GM12864 (cell line): ENCODE data around the gene KCTD18.

Experiments
- DNase-seq: peaks from one replicate; pipeline ENCODE4 v3.0.0-alpha.2; 2011; ENCODE audit warnings: low read depth
- H3K4me3 ChIP-seq: 2 replicates; pipeline ENCODE4 v1.5.1; 2011; ENCODE audit warnings: mild to moderate bottlenecking, low read depth, low read length, control low read depth
- CTCF ChIP-seq: IDR thresholded peaks from 2 replicates; pipeline ENCODE4 v1.5.1; 2011; ENCODE audit warnings: low read depth, mild to moderate bottlenecking, moderate library complexity, low read length, control low read depth, inconsistent platforms; ENCODE audit errors: missing control alignments

KCTD18 gene

GRCh38 chr2:200525551-200525881, 15.6 kb upstream of the KCTD18 start:
- H3K4me3 ChIP-seq, result peak overlapping the region; percentile 63
- DNase-seq, result no peak
- TF ChIP-seq CTCF, result no peak

- TF ChIP-seq CTCF, result no peak
- no peak for DNase-seq
- no peak overlapping the region for H3K4me3 ChIP-seq
These were observed 15.2 kb upstream of the KCTD18 start for GRCh38 chr2:200525066-200525465.

- TF ChIP-seq CTCF, result no peak
- no peak overlapping the region for H3K4me3 ChIP-seq
- no peak for DNase-seq
These were observed 13.7 kb upstream of the KCTD18 start for GRCh38 chr2:200523604-200524003.

GRCh38 chr2:200523158-200523557, 13.3 kb upstream of the KCTD18 start:
- H3K4me3 ChIP-seq, result no peak overlapping the region
- no peak for TF ChIP-seq CTCF
- DNase-seq, result no peak

- no peak for DNase-seq
- H3K4me3 ChIP-seq, result no peak overlapping the region
- TF ChIP-seq CTCF, result no peak
These were observed 5.3 kb upstream of the KCTD18 start for GRCh38 chr2:200515155-200515554.

GRCh38 chr2:200509235-200509611, 645 bp downstream of the KCTD18 start:
- H3K4me3 ChIP-seq, result peak overlapping the region; percentile 94
- no peak for TF ChIP-seq CTCF
- DNase-seq, result no peak

GRCh38 chr2:200507179-200507578, 2.7 kb downstream of the KCTD18 start:
- no peak overlapping the region for H3K4me3 ChIP-seq
- TF ChIP-seq CTCF, result no peak
- DNase-seq, result no peak
